SK-N-SH treated with all-trans-retinoic acid at 6 μM for 48 hours (cell line): ENCODE data around the gene NFATC3.
"Not testable (repeated sequence)": the region's sequence is repeated elsewhere in the genome, so short reads cannot be mapped to it uniquely, and the experiment has no call there.

Experiments used
- ATAC-seq: fragments of 200-7000 bp; cut with Tn5 transposase; 3 replicates; pipeline ENCODE4 v1.9.1; 2020; ENCODE audit warnings: mild to moderate bottlenecking, moderate library complexity
- BACH2 ChIP-seq: fragments of 250-450 bp; sonication (Bioruptor Pico); IDR thresholded peaks from 2 replicates; pipeline ENCODE4 v1.9.0; 2021; ENCODE audit warnings: mild to moderate bottlenecking, borderline replicate concordance
- CSDC2 ChIP-seq: fragments of 250-450 bp; sonication (Bioruptor Pico); IDR thresholded peaks from 2 replicates; pipeline ENCODE4 v1.5.0; 2020; ENCODE audit warnings: mild to moderate bottlenecking, moderate library complexity
- ESRRG ChIP-seq: fragments of 250-450 bp; sonication (Bioruptor Pico); IDR thresholded peaks from 2 replicates; pipeline ENCODE4 v1.6.1; 2021; ENCODE audit warnings: mild to moderate bottlenecking
- OSR1 ChIP-seq: fragments of 250-450 bp; sonication (Bioruptor Pico); IDR thresholded peaks from 2 replicates; pipeline ENCODE4 v1.8.0; 2022; ENCODE audit warnings: moderate library complexity, mild to moderate bottlenecking, inconsistent platforms
- PPARA ChIP-seq: fragments of 250-450 bp; sonication (Bioruptor Pico); IDR thresholded peaks from 2 replicates; pipeline ENCODE4 v1.5.0; 2020; ENCODE audit warnings: mild to moderate bottlenecking, borderline replicate concordance
- RARB ChIP-seq: fragments of 250-450 bp; sonication (Bioruptor Pico); IDR thresholded peaks from 2 replicates; pipeline ENCODE4 v1.8.0; 2021; ENCODE audit warnings: mild to moderate bottlenecking, moderate library complexity
- SNAI2 ChIP-seq: fragments of 250-450 bp; sonication (Bioruptor Pico); IDR thresholded peaks from 2 replicates; pipeline ENCODE4 v1.5.0; 2020; ENCODE audit warnings: mild to moderate bottlenecking, moderate library complexity
- TCF4 ChIP-seq: fragments of 250-450 bp; sonication (Bioruptor Pico); IDR thresholded peaks from 2 replicates; pipeline ENCODE4 v1.8.0; 2021; ENCODE audit warnings: mild to moderate bottlenecking, moderate library complexity, borderline replicate concordance
- TOX ChIP-seq: fragments of 250-450 bp; sonication (Bioruptor Pico); IDR thresholded peaks from 2 replicates; pipeline ENCODE4 v1.8.0; 2021; ENCODE audit warnings: mild to moderate bottlenecking, moderate library complexity, borderline replicate concordance
- ZFP3 ChIP-seq: fragments of 250-450 bp; sonication (Bioruptor Pico); IDR thresholded peaks from 2 replicates; pipeline ENCODE4 v1.5.0; 2020; ENCODE audit warnings: mild to moderate bottlenecking, moderate library complexity
- ZFP30 ChIP-seq: fragments of 450-650 bp; formaldehyde crosslinking; IDR thresholded peaks from 2 replicates; pipeline ENCODE4 v1.5.0; 2022; ENCODE audit warnings: mild to moderate bottlenecking, moderate library complexity
- ZNF565 ChIP-seq: fragments of 450-650 bp; formaldehyde crosslinking; conservative IDR thresholded peaks from 2 replicates; pipeline ENCODE4 v1.5.0; 2020; ENCODE audit warnings: low read depth, mild to moderate bottlenecking, moderate library complexity
- ZNF70 ChIP-seq: fragments of 450-650 bp; formaldehyde crosslinking; IDR thresholded peaks from 2 replicates; pipeline ENCODE4 v1.5.0; 2020; ENCODE audit warnings: mild to moderate bottlenecking, moderate library complexity
- ZNF8 ChIP-seq: fragments of 450-650 bp; formaldehyde crosslinking; IDR thresholded peaks from 2 replicates; pipeline ENCODE4 v1.5.0; 2020; ENCODE audit warnings: mild to moderate bottlenecking, moderate library complexity
- TF ChIP-seq, protein P1 (sequence below): fragments of 250-450 bp; sonication (Bioruptor Pico); IDR thresholded peaks from 2 replicates; pipeline ENCODE4 v1.5.1; 2020; ENCODE audit warnings: low read depth, mild to moderate bottlenecking, moderate library complexity
- TF ChIP-seq, protein P2 (sequence below): fragments of 250-450 bp; sonication (Bioruptor Pico); IDR thresholded peaks from 2 replicates; pipeline ENCODE4 v1.8.0; 2021; ENCODE audit warnings: low read depth, mild to moderate bottlenecking, moderate library complexity, borderline replicate concordance
- TF ChIP-seq, protein P3 (sequence below): fragments of 250-450 bp; sonication (Bioruptor Pico); IDR thresholded peaks from 2 replicates; pipeline ENCODE4 v1.8.0; 2020; ENCODE audit warnings: mild to moderate bottlenecking, moderate library complexity, borderline replicate concordance
- TF ChIP-seq, protein P4 (sequence below): fragments of 250-450 bp; sonication (Bioruptor Pico); IDR thresholded peaks from 2 replicates; pipeline ENCODE4 v1.5.1; 2021; ENCODE audit warnings: mild to moderate bottlenecking, moderate library complexity
- TF ChIP-seq, protein P5 (sequence below): fragments of 250-450 bp; sonication (Bioruptor Pico); IDR thresholded peaks from 2 replicates; pipeline ENCODE4 v1.5.0; 2020; ENCODE audit warnings: mild to moderate bottlenecking, moderate library complexity

The NFATC3 gene

GRCh38 chr16:68126395-68126794 is 41.2 kb downstream of the NFATC3 start:
- ATAC-seq = no peak
- TF ChIP-seq, protein P1, sequence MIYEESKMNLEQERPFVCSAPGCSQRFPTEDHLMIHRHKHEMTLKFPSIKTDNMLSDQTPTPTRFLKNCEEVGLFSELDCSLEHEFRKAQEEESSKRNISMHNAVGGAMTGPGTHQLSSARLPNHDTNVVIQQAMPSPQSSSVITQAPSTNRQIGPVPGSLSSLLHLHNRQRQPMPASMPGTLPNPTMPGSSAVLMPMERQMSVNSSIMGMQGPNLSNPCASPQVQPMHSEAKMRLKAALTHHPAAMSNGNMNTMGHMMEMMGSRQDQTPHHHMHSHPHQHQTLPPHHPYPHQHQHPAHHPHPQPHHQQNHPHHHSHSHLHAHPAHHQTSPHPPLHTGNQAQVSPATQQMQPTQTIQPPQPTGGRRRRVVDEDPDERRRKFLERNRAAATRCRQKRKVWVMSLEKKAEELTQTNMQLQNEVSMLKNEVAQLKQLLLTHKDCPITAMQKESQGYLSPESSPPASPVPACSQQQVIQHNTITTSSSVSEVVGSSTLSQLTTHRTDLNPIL = no peak
- TF ChIP-seq, protein P2, sequence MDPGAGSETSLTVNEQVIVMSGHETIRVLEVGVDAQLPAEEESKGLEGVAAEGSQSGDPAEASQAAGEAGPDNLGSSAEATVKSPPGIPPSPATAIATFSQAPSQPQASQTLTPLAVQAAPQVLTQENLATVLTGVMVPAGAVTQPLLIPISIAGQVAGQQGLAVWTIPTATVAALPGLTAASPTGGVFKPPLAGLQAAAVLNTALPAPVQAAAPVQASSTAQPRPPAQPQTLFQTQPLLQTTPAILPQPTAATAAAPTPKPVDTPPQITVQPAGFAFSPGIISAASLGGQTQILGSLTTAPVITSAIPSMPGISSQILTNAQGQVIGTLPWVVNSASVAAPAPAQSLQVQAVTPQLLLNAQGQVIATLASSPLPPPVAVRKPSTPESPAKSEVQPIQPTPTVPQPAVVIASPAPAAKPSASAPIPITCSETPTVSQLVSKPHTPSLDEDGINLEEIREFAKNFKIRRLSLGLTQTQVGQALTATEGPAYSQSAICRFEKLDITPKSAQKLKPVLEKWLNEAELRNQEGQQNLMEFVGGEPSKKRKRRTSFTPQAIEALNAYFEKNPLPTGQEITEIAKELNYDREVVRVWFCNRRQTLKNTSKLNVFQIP (CRISPR knock-in tag) = no peak
- no peak for TF ChIP-seq BACH2 (CRISPR knock-in tag)
- TF ChIP-seq TCF4 (CRISPR knock-in tag) = no peak
- no peak for TF ChIP-seq ZFP3 (CRISPR knock-in tag)
- no peak for TF ChIP-seq OSR1 (CRISPR knock-in tag)
- no peak for TF ChIP-seq ZNF565

DNA sequence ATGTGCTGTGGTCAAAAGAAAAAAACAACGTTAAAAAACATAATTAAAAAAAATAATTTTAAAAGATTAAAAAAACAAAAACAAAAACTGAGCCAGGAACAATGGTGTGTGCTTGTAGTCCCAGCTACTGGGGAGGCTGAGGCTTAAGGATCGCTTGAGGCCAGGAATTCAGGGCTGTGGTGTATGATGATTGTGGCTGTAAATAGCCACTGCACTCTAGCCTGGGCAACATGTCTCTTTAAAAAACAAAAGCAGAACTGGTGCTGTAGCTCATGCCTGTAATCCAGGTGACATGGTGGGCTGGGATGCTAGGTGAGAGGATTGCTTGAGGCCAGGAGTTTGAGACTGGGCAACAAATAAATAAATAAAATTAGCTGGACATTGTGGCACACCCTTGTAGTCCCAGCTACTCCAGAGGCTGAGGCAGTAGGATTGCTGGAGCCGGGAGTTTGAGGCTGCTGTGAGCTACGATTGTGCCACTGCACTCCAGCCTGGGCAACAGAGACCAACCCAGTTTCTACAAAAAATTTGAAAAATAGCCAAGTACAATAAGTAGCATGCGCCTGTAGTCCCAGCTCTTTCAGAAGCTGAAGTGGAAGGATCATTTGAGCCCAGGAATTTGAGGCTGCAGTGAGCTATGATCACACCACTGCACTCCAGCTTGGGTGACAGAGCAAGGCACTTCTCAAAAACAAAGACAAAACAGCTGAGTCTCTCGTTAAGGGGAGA is 43.6 kb downstream of the NFATC3 start:
- no peak for ATAC-seq
- no peak for TF ChIP-seq ESRRG (CRISPR knock-in tag)
- TF ChIP-seq, all 23 proteins: peak for 0

DNA sequence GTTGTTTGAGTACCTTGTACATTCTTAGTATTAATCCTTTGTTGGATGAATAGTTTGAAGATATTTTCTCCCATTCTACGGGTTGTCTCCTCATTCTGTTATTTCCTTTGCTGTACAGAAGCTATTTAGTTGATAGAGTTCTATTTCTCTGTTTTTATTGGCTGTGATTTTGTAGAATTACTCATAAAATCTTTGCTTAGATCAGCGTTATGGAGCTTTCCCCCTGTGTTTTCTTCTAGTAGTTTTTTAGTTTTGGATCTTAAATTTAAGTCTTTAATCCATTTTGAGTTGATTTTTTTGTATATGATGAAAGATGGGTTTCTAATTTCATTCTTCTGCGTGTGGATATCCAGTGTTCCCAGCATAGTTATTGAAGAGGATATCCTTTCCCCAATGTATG is 45.4 kb downstream of the NFATC3 start:
- no peak for ATAC-seq
- TF ChIP-seq CSDC2 (no peak), TCF4 (CRISPR knock-in tag) (no peak), ZNF70 (CRISPR knock-in tag) (no peak), ZNF565 (no peak), ZFP30 (CRISPR knock-in tag) (no peak), SNAI2 (CRISPR knock-in tag) (no peak)
- TF ChIP-seq, protein P1 = no peak

GRCh38 chr16:68131813-68132706 is 46.9 kb downstream of the NFATC3 start:
- TF ChIP-seq PPARA (CRISPR knock-in tag) (no peak), RARB (no peak), TOX (no peak), ZNF70 (CRISPR knock-in tag) (no peak), TCF4 (CRISPR knock-in tag) (no peak), ESRRG (CRISPR knock-in tag) (no peak), ZNF8 (CRISPR knock-in tag) (no peak), OSR1 (CRISPR knock-in tag) (no peak), SNAI2 (CRISPR knock-in tag) (no peak), ZFP3 (CRISPR knock-in tag) (no peak), CSDC2 (no peak)
- TF ChIP-seq, protein P3, sequence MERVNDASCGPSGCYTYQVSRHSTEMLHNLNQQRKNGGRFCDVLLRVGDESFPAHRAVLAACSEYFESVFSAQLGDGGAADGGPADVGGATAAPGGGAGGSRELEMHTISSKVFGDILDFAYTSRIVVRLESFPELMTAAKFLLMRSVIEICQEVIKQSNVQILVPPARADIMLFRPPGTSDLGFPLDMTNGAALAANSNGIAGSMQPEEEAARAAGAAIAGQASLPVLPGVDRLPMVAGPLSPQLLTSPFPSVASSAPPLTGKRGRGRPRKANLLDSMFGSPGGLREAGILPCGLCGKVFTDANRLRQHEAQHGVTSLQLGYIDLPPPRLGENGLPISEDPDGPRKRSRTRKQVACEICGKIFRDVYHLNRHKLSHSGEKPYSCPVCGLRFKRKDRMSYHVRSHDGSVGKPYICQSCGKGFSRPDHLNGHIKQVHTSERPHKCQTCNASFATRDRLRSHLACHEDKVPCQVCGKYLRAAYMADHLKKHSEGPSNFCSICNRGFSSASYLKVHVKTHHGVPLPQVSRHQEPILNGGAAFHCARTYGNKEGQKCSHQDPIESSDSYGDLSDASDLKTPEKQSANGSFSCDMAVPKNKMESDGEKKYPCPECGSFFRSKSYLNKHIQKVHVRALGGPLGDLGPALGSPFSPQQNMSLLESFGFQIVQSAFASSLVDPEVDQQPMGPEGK (CRISPR knock-in tag) = no peak
- TF ChIP-seq, protein P4, sequence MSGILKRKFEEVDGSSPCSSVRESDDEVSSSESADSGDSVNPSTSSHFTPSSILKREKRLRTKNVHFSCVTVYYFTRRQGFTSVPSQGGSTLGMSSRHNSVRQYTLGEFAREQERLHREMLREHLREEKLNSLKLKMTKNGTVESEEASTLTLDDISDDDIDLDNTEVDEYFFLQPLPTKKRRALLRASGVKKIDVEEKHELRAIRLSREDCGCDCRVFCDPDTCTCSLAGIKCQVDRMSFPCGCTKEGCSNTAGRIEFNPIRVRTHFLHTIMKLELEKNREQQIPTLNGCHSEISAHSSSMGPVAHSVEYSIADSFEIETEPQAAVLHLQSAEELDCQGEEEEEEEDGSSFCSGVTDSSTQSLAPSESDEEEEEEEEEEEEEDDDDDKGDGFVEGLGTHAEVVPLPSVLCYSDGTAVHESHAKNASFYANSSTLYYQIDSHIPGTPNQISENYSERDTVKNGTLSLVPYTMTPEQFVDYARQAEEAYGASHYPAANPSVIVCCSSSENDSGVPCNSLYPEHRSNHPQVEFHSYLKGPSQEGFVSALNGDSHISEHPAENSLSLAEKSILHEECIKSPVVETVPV (CRISPR knock-in tag) = no peak
- TF ChIP-seq, protein P2 (CRISPR knock-in tag) = no peak
- TF ChIP-seq, protein P5, sequence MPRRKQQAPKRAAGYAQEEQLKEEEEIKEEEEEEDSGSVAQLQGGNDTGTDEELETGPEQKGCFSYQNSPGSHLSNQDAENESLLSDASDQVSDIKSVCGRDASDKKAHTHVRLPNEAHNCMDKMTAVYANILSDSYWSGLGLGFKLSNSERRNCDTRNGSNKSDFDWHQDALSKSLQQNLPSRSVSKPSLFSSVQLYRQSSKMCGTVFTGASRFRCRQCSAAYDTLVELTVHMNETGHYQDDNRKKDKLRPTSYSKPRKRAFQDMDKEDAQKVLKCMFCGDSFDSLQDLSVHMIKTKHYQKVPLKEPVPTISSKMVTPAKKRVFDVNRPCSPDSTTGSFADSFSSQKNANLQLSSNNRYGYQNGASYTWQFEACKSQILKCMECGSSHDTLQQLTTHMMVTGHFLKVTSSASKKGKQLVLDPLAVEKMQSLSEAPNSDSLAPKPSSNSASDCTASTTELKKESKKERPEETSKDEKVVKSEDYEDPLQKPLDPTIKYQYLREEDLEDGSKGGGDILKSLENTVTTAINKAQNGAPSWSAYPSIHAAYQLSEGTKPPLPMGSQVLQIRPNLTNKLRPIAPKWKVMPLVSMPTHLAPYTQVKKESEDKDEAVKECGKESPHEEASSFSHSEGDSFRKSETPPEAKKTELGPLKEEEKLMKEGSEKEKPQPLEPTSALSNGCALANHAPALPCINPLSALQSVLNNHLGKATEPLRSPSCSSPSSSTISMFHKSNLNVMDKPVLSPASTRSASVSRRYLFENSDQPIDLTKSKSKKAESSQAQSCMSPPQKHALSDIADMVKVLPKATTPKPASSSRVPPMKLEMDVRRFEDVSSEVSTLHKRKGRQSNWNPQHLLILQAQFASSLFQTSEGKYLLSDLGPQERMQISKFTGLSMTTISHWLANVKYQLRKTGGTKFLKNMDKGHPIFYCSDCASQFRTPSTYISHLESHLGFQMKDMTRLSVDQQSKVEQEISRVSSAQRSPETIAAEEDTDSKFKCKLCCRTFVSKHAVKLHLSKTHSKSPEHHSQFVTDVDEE = no peak
- no peak for ATAC-seq

GRCh38 chr16:68133000-68133399 is 47.8 kb downstream of the NFATC3 start:
- ATAC-seq = not testable (repeated sequence)
